Endothelial cell of umbilical vein (primary cell): ENCODE measurements around the gene USP6. TPM values are rescaled to one million over a fixed set of nuclear protein-coding genes. Genes with fewer than 3 reads are reported as not detected.
"Not testable (repeated sequence)": the region's sequence is repeated elsewhere in the genome, so short reads cannot be mapped to it uniquely, and the experiment has no call there.

Source experiments
- BruUV-seq: library from RNA; stranded (reverse); fragments of 400-500 nt; replicated peaks from 2 replicates; lab custom pipeline; 2021; lab: Mats Ljungman, UMichigan
- CTCF ChIA-PET: fragments of 300-600, 350-600 bp; sonication (Branson Sonifier 250); formaldehyde crosslinking; loops from one replicate; lab custom pipeline; 2021; ENCODE audit warnings: antibody characterized with exemption, inconsistent platforms; lab: Charles Lee
- POLR2A ChIA-PET: fragments of 300-600, 350-600 bp; sonication (Branson Sonifier 250); formaldehyde crosslinking; loops from one replicate; lab custom pipeline; 2021; ENCODE audit warnings: antibody characterized with exemption, inconsistent platforms; lab: Charles Lee
- DNase-seq: peaks from one replicate; pipeline ENCODE4 v3.0.0-alpha.2; 2011; ENCODE audit warnings: low read depth, low spot score
- FAIRE-seq: peaks from 2 replicates; lab custom pipeline; 2011; peaks lifted over from hg19 to GRCh38; lab: Jason Lieb, UNC
- H2AFZ ChIP-seq: 2 replicates; pipeline ENCODE4 v1.6.0; 2012; ENCODE audit warnings: low read depth, low read length, control low read depth, inconsistent platforms
- H3K27ac ChIP-seq: 2 replicates; pipeline ENCODE4 v1.5.1; 2011; ENCODE audit warnings: low read depth, mild to moderate bottlenecking, control low read depth, low read length, moderate library complexity; ENCODE audit not compliant: insufficient read depth
- H3K27me3 ChIP-seq, 2 experiments: 2 replicates each; pipeline versions ENCODE4 v1.6.0 to v1.6.1; 2011; ENCODE audit warnings: low read length in 2 of 2, mixed read lengths in 1 of 2; ENCODE audit not compliant: control insufficient read depth in 2 of 2, insufficient read depth in 2 of 2
- H3K36me3 ChIP-seq, 2 experiments: 2 replicates in 1 of 2; 3 replicates in 1 of 2; pipeline ENCODE4 v1.5.1; 2011; ENCODE audit warnings: low read length in 2 of 2, mild to moderate bottlenecking in 1 of 2, moderate library complexity in 1 of 2; ENCODE audit not compliant: control insufficient read depth in 2 of 2, insufficient read depth in 2 of 2; ENCODE audit errors: extremely low read depth in 1 of 2
- H3K4me1 ChIP-seq: 3 replicates; pipeline ENCODE4 v1.5.1; 2011; ENCODE audit warnings: mild to moderate bottlenecking, low read length; ENCODE audit not compliant: control insufficient read depth, insufficient read depth; ENCODE audit errors: extremely low read depth
- H3K4me2 ChIP-seq: 2 replicates; pipeline ENCODE4 v1.6.1; 2011; ENCODE audit warnings: low read length, control low read depth, mixed read lengths; ENCODE audit not compliant: insufficient read depth
- H3K4me3 ChIP-seq, 3 experiments: fragments of 200-600 bp in 1 of 3; sonication (generic), shearing (Covaris generic) in 1 of 3; replicated peaks in 1 of 3; 2 replicates each; pipeline ENCODE4 v1.5.1; 2011 to 2016; ENCODE audit warnings: control low read depth in 3 of 3, low read length in 3 of 3, mild to moderate bottlenecking in 2 of 3, inconsistent platforms in 1 of 3, low read depth in 1 of 3, moderate library complexity in 1 of 3; ENCODE audit not compliant: insufficient read depth in 1 of 3
- H3K79me2 ChIP-seq: 2 replicates; pipeline ENCODE4 v1.6.0; 2012; ENCODE audit warnings: low read length, inconsistent platforms; ENCODE audit not compliant: control insufficient read depth, insufficient read depth
- H3K9ac ChIP-seq: replicated peaks from 2 replicates; pipeline ENCODE3; 2011; ENCODE audit warnings: low read length, control low read depth; ENCODE audit not compliant: insufficient read depth; ENCODE audit errors: extremely low read depth
- H3K9me1 ChIP-seq: replicated peaks from 3 replicates; pipeline ENCODE4 v1.6.0; 2011; ENCODE audit warnings: mild to moderate bottlenecking, low read length; ENCODE audit not compliant: control insufficient read depth, insufficient read depth; ENCODE audit errors: extremely low read depth
- H3K9me3 ChIP-seq: replicated peaks from 2 replicates; pipeline ENCODE4 v1.5.1; 2012; ENCODE audit warnings: low read length, inconsistent platforms; ENCODE audit not compliant: control insufficient read depth, insufficient read depth
- H4K20me1 ChIP-seq: replicated peaks from 2 replicates; pipeline ENCODE3; 2011; ENCODE audit warnings: mild to moderate bottlenecking, low read length; ENCODE audit not compliant: control insufficient read depth, insufficient read depth; ENCODE audit errors: extremely low read depth
- CTCF ChIP-seq, 2 donors: IDR thresholded peaks; 1 replicate in 1 of 2; 2 replicates in 1 of 2; pipeline ENCODE4 v1.5.1; 2011; ENCODE audit warnings: low read length in 2 of 2, mild to moderate bottlenecking in 2 of 2, moderate library complexity in 2 of 2, control low read depth in 1 of 2, inconsistent platforms in 1 of 2, low read depth in 1 of 2; ENCODE audit not compliant: insufficient read depth in 1 of 2; ENCODE audit errors: extremely low read depth in 1 of 2
- EZH2 ChIP-seq: IDR thresholded peaks from 2 replicates; pipeline ENCODE4 v1.6.1; 2012; ENCODE audit warnings: borderline replicate concordance, low read depth, mild to moderate bottlenecking, moderate library complexity, low read length, inconsistent platforms; ENCODE audit not compliant: severe bottlenecking
- FOS ChIP-seq: IDR thresholded peaks from 2 replicates; pipeline ENCODE4 v1.6.1; 2011; ENCODE audit warnings: mild to moderate bottlenecking, low read length, moderate library complexity, borderline replicate concordance; ENCODE audit not compliant: insufficient read depth
- GATA2 ChIP-seq: IDR thresholded peaks from 2 replicates; pipeline ENCODE4 v1.7.0; 2011; ENCODE audit warnings: low read depth, mild to moderate bottlenecking, moderate library complexity, mixed read lengths, low read length; ENCODE audit not compliant: insufficient read length, insufficient read depth
- JUN ChIP-seq: IDR thresholded peaks from 2 replicates; pipeline ENCODE4 v1.6.1; 2011; ENCODE audit warnings: borderline replicate concordance, low read depth; ENCODE audit not compliant: insufficient read length, insufficient read depth
- MYC ChIP-seq: IDR thresholded peaks from one replicate; pipeline ENCODE4 v1.6.1; 2011; ENCODE audit warnings: mild to moderate bottlenecking, low read depth, low read length
- POLR2A ChIP-seq: IDR thresholded peaks from 2 replicates; pipeline ENCODE4 v1.6.1; 2012; ENCODE audit warnings: low read depth, mild to moderate bottlenecking, control low read depth, low read length
- POLR2AphosphoS5 ChIP-seq: IDR thresholded peaks from 2 replicates; pipeline ENCODE4 v1.6.1; 2012; ENCODE audit warnings: low read depth, mild to moderate bottlenecking, control low read depth, low read length, moderate library complexity; ENCODE audit not compliant: insufficient read depth
- dilution Hi-C: fragments of 300-500 bp; cut with MboI; formaldehyde crosslinking; loops from one replicate; pipeline ENCODE4 v1.15.0; 2019; ENCODE audit warnings: low sequenced_read_pairs; ENCODE audit not compliant: extremely low pct_ligation_motif_present
- intact Hi-C: fragments of 100-400 bp; cut with micrococcal nuclease; formaldehyde crosslinking; loops from one replicate; pipeline ENCODE4 v1.10.0; 2022
- polyA plus RNA-seq, 4 experiments: library from polyadenylated mRNA; depleted of rRNA in 3 of 4; stranded (reverse) in 3 of 4; unstranded in 1 of 4; fragments of >200 nt; gene quantifications; 2 replicates each; pipeline versions ENCODE4 v1.2.1 to v1.2.3, GENCODE V29; 2011 to 2012; ENCODE audit warnings: missing spikeins in 1 of 4
- total RNA-seq: library from RNA; stranded (reverse); gene quantifications from 2 replicates; pipeline ENCODE4 v1.2.3, GENCODE V29; 2021
- TF ChIP-seq, protein P1 (sequence below): IDR thresholded peaks from 2 replicates; pipeline ENCODE4 v1.6.1; 2011; ENCODE audit not compliant: insufficient read depth, insufficient read length

Gene USP6
- total and polyA plus RNA-seq, 2 donors (not counting 3 experiments of a cell fraction or from before 2014, with no cell fraction given) = under 0.01 to 0.15 TPM

DNA sequence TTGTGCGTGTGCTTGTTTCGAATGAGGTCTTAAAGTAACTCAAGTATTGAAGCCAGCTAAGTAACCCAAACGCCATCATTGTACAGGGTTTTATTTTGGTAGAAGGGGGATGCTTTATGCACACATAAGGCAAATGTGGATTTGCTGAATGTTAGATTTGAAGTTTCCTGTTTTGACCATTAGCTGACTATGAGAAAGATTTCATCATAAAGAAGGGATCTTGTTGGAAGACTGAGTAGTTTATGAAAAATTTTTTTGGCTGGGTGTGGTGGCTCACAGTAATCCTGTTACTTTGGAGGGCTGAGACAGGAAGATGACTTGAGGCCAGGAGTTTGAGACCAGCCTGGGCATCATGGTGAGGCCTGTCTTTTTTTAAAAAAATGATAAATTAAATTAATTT is 47.6 kb upstream of the USP6 start:
- H3K4me3 ChIP-seq = no peak overlapping the region
- DNase-seq (no peak), FAIRE-seq (no peak)
- no peak overlapping the region for H3K4me2 ChIP-seq
- no peaks in the 10 kb centered on the region for H3K36me3 ChIP-seq
- intact Hi-C loops = no loop called here
- no peaks in the 10 kb centered on the region for H3K27me3 ChIP-seq
- dilution Hi-C loops = no loop called here
- no peaks in the 10 kb centered on the region for H3K9me1 ChIP-seq
- no TSS peak for BruUV-seq
- no peaks in the 10 kb centered on the region for H3K9me3 ChIP-seq
- no peak overlapping the region for H3K27ac ChIP-seq
- TF ChIP-seq MYC (no peak), FOS (no peak)
- no peak overlapping the region for H2AFZ ChIP-seq
- ChIA-PET POLR2A (interaction anchor here (0.6 kb wide), 1 partner anchor 288 kb away, joined by 3 read pairs; no protein-coding TSS in a partner anchor), CTCF (interaction anchor here (0.9 kb wide), 1 partner anchor 166 kb away, joined by 3 read pairs; the partner anchor contains the start of gene CHRNE)
- no peak overlapping the region for H3K9ac ChIP-seq
- no peaks in the 10 kb centered on the region for H4K20me1 ChIP-seq
- H3K79me2 ChIP-seq = no peaks in the 10 kb centered on the region
- H3K4me1 ChIP-seq = no peaks in the 10 kb centered on the region

GRCh38 chr17:5069724-5070123 is 46.1 kb upstream of the USP6 start:
- no peak for FAIRE-seq
- Histone ChIP-seq H3K27ac (no peak overlapping the region), H4K20me1 (no peaks in the 10 kb centered on the region), H2AFZ (no peak overlapping the region), H3K9ac (no peak overlapping the region), H3K4me2 (no peak overlapping the region), H3K4me3 (no peak overlapping the region), H3K9me1 (no peaks in the 10 kb centered on the region), H3K79me2 (no peaks in the 10 kb centered on the region), H3K4me1 (no peaks in the 10 kb centered on the region), H3K36me3 (no peaks in the 10 kb centered on the region), H3K27me3 (no peaks in the 10 kb centered on the region), H3K9me3 (no peaks in the 10 kb centered on the region)
- dilution Hi-C loops = no loop called here
- ChIA-PET CTCF (no interaction called here), POLR2A (no interaction called here)
- BruUV-seq = no TSS peak
- TF ChIP-seq POLR2AphosphoS5 (no peak), POLR2A (no peak), GATA2 (no peak), MYC (no peak), FOS (no peak), EZH2 (no peak), JUN (no peak), CTCF (IDR thresholded peaks at IDR 0.05; ENCODE audit: extremely low read depth in 1 of 2, insufficient read depth in 1 of 2, low read depth in 1 of 2, low read length in 2 of 2) (no peak)
- TF ChIP-seq, protein P1, sequence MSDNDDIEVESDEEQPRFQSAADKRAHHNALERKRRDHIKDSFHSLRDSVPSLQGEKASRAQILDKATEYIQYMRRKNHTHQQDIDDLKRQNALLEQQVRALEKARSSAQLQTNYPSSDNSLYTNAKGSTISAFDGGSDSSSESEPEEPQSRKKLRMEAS = no peak
- DNase-seq = no peak
- intact Hi-C loops = no loop called here

GRCh38 chr17:5075472-5075871 is 40.4 kb upstream of the USP6 start:
- H3K9me1 ChIP-seq, H3K4me3 ChIP-seq: not testable (repeated sequence)

More at GRCh38 chr17:5075472-5075871, 40.4 kb upstream of the USP6 start:
- H3K4me1 ChIP-seq = peaks cover 10% of the 10 kb centered on the region
- H3K27me3 ChIP-seq, H3K4me2 ChIP-seq, intact Hi-C loops, H3K36me3 ChIP-seq, dilution Hi-C loops, H3K9me3 ChIP-seq, BruUV-seq, H3K79me2 ChIP-seq, POLR2A ChIA-PET, H2AFZ ChIP-seq, DNase-seq, H4K20me1 ChIP-seq, FAIRE-seq, CTCF ChIA-PET, H3K9ac ChIP-seq, H3K27ac ChIP-seq: not testable (repeated sequence)
